Hindlimb muscle (tissue), 1 donor: ENCODE measurements around the gene ANKAR. TPM values are rescaled to one million over a fixed set of nuclear protein-coding genes. Genes with fewer than 3 reads are reported as not detected.
"Not testable (repeated sequence)": the region's sequence is repeated elsewhere in the genome, so short reads cannot be mapped to it uniquely, and the experiment has no call there.

Source experiments
- DNase-seq: peaks from one replicate; pipeline ENCODE4 v3.0.0-alpha.2; 2013
- polyA plus RNA-seq: library from polyadenylated mRNA; unstranded; fragments of 120-200 nt; gene quantifications from one replicate; pipeline ENCODE4 v1.2.1, GENCODE V29; 2013; ENCODE audit not compliant: insufficient read length

Gene ANKAR
- polyA plus RNA-seq, result 5.6 TPM

- DNase-seq, result peak; percentile 90
Measured at GRCh38 chr2:189674374-189675112, at the start of gene ANKAR. ANKAR (plus strand) TSS chr2:189674670; CDS start chr2:189676491, 1,821 bp downstream.

DNA sequence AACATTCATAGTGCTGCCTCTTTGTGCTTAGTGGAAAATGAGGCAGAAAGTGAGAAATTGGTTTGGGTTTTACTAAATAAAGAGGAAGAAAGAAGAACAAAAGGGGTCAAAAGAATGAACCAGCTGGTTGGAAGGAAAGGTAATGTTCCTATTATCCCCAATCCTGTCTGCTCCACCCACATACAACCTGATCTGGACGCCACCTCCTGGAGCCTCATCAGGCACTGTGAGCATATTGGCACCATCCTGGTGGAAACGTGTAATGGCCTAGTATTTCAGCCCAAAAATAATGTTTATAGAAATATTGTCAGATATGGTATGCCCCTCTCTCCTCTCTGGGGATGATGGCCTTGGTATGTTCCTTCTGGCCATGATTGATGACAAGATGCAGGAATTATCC, 48.8 kb upstream of the ANKAR start:
- no peak for DNase-seq

GRCh38 chr2:189627789-189628188, 46.7 kb upstream of the ANKAR start:
- no peak for DNase-seq

DNA sequence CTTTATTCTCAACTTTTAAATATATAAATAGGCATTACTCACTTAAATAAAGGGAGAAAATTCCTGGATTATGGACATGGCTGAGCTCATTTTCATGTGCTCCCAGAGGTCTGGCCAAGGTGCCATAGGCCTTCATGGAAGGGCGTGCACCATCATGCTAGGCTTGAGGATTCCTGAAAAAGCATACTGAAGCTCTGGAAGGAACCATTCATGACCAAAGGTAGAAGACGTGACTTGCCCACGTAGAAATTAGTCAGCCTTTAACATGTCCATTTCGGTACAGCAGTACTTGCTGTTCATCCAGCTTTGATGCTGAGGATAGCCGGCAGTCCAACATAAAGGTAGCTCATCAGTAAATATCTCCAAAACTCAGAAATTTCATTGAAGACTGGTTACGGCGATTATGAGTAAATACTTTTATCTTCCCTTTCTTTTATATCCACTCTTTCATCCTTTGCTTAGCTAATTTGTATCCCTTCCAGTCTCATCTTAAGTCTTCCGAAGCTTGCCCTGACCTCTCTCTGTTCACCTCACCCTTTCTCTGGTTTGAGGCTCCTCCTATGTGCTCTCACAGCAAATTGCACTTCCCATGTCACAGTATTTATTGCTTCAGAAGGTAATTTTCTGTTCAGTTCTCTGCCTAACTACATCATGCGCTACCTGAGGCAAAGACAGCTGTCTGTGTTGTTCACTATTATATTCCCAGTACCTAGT, 45.5 kb upstream of the ANKAR start:
- DNase-seq, result no peak

- DNase-seq, result no peak
Measured at GRCh38 chr2:189629531-189630453, 44.7 kb upstream of the ANKAR start.

DNA sequence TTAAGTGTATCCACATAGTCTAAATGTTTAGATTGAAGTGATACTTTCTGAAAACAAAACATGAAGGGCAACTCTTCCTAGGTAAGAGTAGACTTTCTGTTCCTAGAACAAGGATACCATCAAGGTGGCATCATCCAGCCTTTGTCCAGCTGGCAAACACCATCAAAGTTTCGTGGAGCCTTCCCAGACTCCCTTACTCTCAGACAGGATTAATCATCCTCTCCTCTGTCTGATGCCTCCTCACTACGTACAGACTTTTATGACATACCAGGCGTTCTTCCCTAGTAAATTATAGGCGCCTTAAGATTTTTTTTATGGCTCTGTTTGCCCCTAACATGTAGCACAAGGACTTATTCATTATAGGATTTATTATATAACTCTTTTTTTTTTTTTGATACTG, 42.6 kb upstream of the ANKAR start:
- DNase-seq, result no peak

DNA sequence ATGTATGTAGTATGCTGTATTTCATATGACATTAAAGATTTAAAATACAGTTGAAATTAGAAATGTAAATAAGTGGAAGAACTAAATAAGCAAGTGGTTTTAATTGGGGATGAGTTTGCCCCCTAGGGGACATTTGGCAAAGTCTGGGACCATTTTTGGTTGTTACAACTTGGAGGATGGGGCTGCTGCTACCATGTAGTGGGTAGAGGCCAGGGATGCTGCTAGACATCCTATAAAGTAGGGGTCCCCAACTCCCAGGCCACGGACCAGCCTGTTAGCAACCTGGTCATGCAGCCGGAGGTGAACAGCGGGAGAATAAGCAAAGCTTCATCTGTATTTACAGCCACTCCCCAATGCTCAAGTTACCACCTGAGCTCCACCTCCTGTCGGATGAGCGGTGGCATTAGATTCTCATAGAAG, 41.1 kb upstream of the ANKAR start:
- no peak for DNase-seq

GRCh38 chr2:189635353-189635752, 39.1 kb upstream of the ANKAR start:
- DNase-seq, result no peak

GRCh38 chr2:189638301-189639006, 36.0 kb upstream of the ANKAR start:
- no peak for DNase-seq

- no peak for DNase-seq
Measured at GRCh38 chr2:189639007-189639609, 35.4 kb upstream of the ANKAR start.

DNA sequence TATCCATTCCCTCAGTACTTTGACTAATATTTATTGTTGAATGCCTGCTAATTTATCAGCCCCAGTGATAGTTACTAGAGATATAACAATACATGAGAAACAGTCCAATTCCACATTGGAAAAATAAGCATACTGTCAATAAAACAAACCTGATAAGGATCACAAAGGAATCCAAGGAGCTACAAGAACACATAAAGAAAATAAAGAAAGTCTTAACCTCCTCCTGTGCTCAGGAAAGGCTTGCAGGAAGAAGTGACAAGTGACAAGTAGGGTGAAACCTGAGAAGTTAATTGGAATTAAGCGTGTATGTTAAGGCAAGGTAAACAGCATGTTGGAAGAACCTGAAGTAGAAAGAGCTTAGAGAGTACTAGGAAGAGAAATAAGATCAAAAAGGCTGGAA, 33.5 kb upstream of the ANKAR start:
- no peak for DNase-seq

GRCh38 chr2:189641590-189641989, 32.9 kb upstream of the ANKAR start:
- no peak for DNase-seq

DNA sequence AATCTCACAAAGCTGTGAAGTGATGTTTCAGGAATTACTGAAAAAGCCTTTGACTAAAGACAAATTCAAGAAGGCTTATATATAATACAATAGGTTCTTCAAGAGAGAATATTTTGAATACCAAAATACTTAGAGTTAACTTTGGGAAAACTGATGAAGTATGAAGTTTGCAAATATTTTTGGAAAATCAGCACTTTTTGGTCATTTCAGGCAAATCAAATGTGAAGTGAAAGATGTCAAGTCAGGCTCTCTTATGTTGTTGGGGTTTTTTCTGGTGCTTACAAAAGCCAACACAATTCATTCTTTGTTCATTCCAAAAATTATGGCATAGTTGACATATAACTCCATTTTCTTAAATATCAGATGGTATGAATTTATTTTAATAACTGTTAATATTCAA, 27.9 kb upstream of the ANKAR start:
- DNase-seq, result no peak

GRCh38 chr2:189648846-189649509, 25.5 kb upstream of the ANKAR start:
- no peak for DNase-seq

DNA sequence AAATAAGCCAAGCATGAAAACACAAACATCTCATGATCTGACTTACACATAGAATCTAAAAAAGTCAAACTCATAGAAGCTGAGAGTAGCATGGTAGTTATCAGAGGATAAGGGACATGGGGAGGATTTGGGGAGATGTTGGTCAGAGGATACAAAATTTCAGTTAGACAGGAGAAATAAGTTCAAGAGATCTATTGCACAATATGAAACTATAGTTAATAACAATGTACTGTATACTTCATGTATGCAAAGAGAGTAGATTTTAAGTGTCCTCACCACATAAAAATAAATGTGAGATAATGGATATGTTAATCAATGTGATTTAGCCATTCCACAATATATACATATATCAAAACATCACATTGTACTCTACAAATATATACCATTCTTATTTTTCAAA, 23.2 kb upstream of the ANKAR start:
- no peak for DNase-seq

- not testable (repeated sequence) for DNase-seq
Measured at GRCh38 chr2:189653464-189653863, 21.0 kb upstream of the ANKAR start.

GRCh38 chr2:189654641-189655040, 19.8 kb upstream of the ANKAR start:
- no peak for DNase-seq

DNA sequence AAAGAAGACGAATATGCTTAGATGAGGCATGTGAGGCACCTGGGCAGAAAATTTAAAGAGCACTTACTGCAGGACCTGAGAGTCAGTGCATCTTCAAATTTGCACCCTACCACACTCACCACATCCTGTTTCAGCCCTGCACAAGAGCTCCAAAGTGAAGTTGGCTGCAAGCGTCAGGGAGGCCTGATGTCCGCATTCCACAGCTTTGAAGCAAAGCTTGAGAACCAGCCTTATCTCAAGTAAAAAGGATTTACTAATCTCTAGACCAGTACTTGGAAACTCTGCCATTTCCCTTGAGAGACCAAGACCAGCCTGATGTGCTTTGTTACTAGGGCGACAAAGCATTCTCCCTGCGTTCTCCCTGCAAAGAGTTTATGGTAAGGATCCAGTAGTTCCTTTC, 16.6 kb upstream of the ANKAR start:
- no peak for DNase-seq

DNA sequence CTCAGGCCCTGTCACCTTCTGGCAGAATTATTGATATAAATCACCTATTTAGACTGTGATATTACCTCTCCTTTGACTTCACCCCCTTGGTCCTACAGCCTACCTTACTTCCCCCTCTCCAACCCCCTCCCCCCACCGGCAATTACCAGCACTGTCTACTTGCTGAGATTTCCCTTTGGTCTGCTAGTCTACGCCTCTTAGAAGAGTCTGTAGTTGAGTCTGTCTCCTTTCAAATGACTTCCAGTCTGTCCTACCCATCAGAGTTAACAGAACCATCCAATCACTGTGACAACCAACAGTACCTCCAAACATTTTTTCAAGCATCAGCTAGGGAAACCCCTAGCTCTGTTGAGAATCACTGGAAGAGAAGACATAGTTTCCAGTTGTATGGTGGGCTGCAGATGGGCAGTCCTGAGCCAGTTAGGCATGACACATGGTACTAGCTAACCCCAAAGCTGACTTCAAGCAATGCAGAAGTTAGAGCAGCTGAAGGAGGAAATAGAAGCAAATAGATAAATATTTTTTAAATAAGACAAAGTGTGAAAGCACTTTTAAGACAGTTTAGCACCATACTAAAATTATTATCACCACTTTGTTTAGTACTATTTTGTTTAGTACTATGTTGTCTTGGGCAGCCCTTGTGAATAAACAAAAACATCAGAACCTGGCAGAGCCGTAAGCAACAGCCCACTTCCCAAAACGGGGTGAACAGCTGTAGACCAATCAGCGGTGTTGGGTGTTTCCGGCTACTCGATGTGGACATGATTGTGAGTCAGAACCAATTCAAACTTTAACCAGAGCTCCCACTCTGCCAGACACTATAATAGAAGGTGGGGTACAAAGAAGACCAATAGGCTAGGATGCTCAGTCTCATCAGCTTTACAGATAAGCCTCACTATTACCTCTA, 15.9 kb upstream of the ANKAR start:
- DNase-seq, result no peak

GRCh38 chr2:189659734-189660133, 14.7 kb upstream of the ANKAR start:
- no peak for DNase-seq
